ENCODE measurements around the gene ZBTB22.
A peak's percentile ranks its signal among the peaks of the same experiment; 100 is the strongest.
"Not testable (repeated sequence)": the region's sequence is repeated elsewhere in the genome, so short reads cannot be mapped to it uniquely, and the experiment has no call there.

The ZBTB22 gene

GRCh38 chr6:33298773-33299236, 18.7 kb downstream of the ZBTB22 start, which contains the start of gene RGL2:
RGL2 (minus strand) TSS chr6:33298942; CDS start chr6:33298610, 332 bp downstream.
- DNase-seq = peak; percentile 56

- DNase-seq = peak; percentile 57
Observed at GRCh38 chr6:33297956-33298772, 19.4 kb downstream of the ZBTB22 start.

DNA sequence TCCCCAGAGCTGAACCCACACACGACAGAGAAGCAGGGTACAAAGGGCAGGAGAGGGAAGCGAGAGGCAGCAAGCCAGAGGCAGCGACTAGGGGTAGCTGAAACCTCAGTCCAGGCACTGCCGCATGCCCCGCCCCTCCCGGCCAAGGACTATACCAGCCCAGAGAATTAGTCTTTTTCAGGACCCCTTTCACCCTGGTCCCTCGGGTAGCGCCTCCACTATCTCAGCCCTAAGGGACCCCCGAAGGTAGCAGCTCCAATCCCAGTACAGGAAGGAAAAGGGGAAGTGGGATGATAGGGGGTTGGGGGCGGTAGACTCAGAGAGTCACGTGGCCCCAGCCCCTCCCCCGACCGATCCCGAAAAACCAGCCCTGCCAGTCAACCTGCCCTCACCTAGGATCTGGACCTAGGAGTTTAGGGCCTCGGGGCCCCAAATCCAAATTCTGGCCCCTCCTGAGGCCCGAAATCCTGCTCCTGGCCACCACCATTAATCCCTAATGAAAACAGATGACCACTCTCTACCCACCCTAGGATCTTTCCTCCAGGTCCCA, 20.1 kb downstream of the ZBTB22 start:
- DNase-seq = peak; percentile 57

- no peak for DNase-seq
Observed at GRCh38 chr6:33296797-33297405, 20.6 kb downstream of the ZBTB22 start.

GRCh38 chr6:33295621-33296369, 21.7 kb downstream of the ZBTB22 start:
- no peak for DNase-seq

DNA sequence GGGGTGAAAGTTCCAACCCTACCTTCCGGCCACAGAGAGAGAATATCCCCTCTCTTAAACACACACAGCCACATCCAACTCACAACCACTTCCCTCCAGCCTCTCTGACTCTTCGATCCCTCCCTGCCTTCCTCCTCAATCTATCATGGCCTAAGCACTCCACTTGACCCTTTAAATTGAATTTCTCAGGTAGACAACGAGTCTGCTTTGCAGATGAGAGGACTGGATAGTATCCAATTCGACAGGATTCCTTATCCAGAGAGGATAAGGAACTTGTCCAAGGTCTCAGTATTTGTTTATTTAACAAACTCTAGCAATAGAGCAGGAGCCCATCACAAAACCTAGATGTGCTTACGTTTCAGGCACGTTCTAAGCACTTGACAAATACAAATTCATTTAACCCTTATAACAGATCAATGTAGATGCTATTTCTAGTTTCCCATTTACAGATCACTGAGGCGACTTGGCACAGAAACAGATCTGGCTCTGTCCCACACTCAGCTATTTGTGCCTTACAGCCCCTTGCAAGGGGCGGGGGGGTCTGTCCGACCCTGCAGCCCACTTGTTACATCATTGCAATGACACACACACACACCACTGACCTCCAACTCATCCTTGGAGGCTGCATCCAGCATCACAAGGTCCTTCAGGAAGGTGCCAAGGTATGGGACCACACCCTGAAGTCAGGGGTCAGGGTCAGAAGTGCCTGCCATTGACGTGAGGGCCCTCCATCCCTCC, 23.3 kb downstream of the ZBTB22 start:
- DNase-seq = no peak

DNA sequence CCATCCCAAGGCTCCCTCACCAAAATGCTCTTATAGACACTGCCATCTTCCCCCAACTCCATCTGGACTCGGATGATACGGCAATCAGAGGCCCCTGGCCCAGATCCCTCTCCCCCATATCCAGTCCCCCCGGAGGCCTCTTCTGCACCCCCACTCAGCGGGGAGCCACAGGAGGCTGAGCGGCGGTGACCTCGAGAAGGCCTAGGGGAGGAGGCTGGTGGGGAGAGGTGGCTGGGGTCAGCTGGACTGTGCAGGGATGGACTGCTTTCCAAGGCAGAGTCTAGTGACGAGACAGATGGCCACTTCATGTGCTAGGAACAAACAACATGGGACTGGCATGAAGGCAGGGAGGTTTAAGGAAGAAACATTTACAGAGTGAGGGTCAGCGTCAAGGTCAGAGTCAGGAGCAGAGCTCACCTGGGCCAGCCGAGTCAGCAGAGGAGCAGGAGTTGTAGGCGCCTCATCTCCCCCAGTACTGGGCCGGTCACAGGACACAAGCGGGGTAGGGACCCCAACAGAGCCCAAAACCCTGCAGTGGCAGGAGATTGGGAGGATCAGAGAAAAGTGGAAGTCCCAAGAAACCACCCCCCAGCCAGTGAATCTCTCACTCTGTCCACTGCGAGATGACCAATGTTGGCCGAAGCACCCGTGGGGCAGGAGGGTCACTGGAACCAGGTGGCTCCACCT, 24.4 kb downstream of the ZBTB22 start:
- no peak for DNase-seq

DNA sequence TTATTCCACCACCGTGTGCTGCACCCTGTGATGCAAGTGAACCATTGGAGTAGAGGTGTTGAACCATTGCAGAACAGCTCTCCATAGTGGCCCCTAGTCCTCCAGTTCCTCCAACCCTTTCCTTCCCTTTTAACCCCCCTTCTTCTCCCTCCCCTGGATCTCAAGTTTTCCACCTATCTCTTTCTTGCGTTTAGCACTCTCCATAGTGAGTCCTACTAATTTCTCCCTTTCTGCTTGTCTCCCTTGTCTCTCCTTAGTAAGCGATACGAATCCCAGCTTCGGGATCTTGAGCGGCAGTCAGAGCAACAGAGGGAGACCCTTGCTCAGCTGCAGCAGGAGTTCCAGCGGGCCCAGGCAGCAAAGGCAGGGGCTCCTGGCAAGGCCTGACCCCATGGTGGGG, 27.1 kb downstream of the ZBTB22 start:
- no peak for DNase-seq

- DNase-seq = no peak
Observed at GRCh38 chr6:33289784-33290315, 27.7 kb downstream of the ZBTB22 start.

DNA sequence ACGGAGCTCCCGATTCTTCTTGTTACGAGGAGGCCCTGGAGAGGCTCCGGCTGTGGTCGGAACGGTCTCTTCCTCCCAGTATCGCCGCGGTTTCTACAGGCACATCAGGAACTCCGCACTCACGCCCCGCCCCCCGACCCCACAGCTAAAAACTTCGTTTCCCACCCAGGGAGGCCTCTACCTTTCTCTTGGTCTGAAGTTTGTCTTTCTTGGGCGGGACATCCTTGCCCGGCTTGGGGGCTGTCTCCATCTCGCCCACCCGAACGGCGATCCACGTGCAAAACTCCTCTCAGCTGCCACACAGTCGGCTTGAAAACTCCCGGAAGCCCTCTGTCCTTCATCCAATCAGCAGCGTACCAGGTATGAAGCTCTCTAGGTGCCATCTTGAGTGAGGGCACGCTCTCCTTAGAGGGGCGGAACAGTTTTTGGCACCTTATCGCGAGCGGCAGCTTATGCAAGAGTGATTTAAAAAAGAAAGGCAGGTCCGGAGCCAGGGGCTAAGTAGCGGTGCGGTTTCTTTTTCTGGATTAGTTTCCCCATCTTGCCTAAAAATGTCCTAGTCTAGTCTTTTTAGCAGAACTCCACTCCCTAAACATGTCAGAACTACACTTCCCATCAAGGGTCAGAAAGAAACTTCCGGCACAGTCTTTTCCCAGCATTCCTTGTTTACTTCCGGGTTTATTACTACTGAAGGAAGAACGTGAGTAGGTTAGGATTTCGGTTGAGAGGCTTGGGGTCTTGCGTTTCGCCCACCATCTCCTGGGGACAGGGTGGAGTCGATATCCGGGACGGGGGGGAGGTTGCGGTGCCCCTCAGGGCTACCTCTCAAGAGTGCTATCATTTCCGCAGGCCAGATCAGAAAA, 28.4 kb downstream of the ZBTB22 start, which contains the start of the genes PFDN6 and WDR46:
Gene PFDN6 (plus strand): TSS at position 681 of the 863 bp plus-strand sequence. CDS start 256 bp downstream, outside the sequence.
Gene WDR46 (minus strand): TSS at position 319 of the 863 bp plus-strand sequence. CDS start 69 bp downstream, at position 250.
- peak; percentile 85 for DNase-seq

GRCh38 chr6:33288141-33288920, 29.2 kb downstream of the ZBTB22 start:
- no peak for DNase-seq

DNA sequence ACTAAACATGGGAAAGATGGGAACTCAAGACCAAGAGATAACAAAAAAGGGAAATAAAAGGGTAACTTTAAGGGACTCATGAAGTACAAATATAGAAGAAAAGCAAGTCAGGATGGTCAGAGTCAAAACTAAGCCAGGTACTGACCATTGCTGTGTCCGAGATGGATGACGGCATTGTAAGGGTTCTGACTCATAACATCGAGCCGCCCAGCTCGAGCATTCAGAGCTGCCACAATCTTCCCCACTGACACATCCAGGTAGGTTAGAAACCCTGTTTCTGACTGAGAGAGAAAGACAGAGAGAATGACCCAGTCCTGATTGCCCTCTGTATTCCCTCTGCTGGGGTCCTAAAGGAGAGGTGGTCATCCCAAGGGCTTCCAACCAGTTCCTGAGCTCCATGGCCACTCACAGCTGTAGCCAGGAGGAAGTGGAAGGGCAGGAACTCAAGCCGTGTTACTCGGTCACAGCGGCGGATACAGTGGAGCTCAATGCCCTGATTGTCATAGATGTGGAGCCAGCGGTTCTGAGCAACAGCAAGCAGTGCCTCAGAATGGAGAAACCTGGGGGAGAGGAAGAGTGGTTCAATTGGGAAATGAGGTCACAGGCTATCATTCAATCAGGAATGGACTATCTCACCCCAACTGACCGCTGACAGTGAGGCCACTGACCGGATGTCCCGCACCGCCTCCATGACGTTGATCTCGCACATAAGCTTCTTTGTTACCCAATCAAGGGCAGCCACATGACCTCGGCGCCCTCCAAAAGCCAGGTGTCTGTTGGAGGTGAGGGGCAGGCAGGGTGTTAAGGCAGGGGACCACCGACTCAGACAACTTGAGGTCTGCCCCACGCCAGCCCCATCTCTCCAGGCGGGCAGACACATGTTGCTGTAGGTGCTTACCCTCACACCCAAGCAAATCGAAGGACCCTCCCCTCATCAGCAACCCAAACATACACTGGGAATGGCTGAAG, 30.3 kb downstream of the ZBTB22 start:
- DNase-seq = no peak

DNA sequence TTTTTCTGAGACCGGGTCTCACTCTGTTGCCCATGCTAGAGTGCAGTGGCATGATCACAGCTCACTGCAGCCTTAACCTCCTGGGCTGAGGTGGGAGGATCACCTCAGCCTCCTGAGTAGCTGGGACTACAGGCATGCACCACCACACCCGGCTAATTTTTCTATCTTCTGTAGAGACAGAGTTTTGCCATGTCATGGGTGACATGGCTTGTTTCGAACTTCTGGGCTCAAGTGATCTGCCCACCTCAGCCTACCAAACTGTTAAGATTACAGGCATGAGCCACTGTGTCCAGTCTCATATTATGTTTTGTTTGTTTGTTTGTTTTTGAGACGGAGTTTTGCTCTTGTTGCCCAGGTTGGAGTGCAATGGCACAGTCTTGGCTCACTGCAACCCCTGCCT, 32.3 kb downstream of the ZBTB22 start:
- DNase-seq = not testable (repeated sequence)

GRCh38 chr6:33280539-33280938, 37.0 kb downstream of the ZBTB22 start:
- DNase-seq = no peak

DNA sequence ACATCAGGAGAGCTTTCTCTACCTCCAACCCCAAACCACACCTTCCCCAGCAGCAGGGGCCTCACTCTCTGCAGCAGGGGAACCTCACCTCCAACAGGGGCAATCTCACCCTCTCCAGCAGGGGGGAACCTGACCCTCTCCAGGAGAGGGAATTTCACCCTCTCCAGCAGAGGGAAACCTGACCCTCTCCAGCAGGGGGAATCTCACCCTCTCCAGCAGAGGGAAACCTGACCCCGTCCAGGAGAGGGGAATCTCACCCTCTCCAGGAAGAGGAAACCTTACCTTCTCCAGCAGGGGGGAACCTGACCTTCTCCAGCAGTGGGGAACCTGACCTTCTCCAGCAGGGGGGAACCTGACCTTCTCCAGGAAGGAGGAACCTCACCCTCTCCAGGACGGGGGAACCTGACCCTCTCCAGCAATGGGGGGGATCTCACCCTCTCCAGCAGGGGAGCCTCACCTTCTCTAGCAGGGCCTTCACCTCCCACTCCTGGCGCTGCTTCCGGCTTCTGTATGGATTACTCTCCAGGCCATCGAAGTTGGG, 37.5 kb downstream of the ZBTB22 start:
- DNase-seq = peak; percentile 85

DNA sequence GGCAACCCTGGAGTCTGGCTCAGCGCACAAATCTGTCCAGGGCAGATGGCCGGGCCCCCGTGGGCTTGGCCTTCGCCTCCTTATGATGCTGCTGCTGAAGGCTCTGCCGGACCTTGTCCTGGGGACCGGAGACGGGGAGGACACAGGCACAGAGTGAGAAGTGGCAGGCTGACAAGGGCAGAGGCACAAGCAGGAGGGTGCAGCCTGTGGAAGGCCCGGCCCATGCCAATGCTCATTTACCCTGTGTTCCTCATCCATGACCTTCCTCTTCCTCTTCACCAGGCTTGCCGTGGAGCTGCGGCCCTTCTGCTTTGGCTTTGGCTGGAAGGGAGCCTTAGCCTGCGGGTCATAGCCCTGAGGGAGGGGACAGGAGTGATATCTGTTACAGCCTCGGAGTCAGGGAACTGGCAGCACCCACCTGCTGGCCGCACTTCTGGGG, 38.3 kb downstream of the ZBTB22 start:
- no peak for DNase-seq

GRCh38 chr6:33278810-33279209, 38.7 kb downstream of the ZBTB22 start:
- DNase-seq = no peak

DNA sequence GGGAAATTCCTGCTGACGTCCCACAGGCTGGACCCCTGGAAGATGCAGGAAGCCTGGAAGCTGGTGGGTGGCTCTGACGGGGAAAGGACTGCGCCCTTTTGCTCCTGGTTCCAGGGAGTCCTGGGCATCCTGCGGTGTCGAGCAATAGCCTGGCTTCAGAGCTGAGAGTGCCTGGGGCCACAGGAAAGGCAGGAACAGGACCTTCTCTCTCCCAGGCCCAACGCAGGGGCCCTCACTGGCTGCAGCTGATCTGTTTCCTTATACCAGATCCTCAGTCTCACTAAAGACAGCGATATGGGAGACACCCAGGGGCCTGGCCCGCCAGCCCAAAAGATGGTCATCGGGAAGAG, 39.2 kb downstream of the ZBTB22 start:
- no peak for DNase-seq
